Activated CD8-positive, alpha-beta T cell treated with anti-CD3 and anti-CD28 coated beads, Interleukin-2, amount 10 ng/mL, durations not matched to agents 7 days and 5 days (primary cell): Measurements from ENCODE around the gene CNIH2. TPM values are rescaled to one million over a fixed set of nuclear protein-coding genes. Genes with fewer than 3 reads are reported as not detected.
A peak's percentile ranks its signal among the peaks of the same experiment; 100 is the strongest.
"Not testable (repeated sequence)": the region's sequence is repeated elsewhere in the genome, so short reads cannot be mapped to it uniquely, and the experiment has no call there.

Experiments used
- ATAC-seq: fragments of 150-1000 bp; cut with Tn5 transposase; one replicate; pipeline ENCODE4 v1.10.0; 2021; ENCODE audit warnings: moderate library complexity
- CTCF ChIA-PET: fragments of 350-600 bp; sonication (Branson Sonifier 250); formaldehyde crosslinking; loops from one replicate; lab custom pipeline; 2021; ENCODE audit warnings: antibody characterized with exemption; lab: Charles Lee
- POLR2A ChIA-PET: fragments of 350-600 bp; sonication (Branson Sonifier 250); formaldehyde crosslinking; loops from one replicate; lab custom pipeline; 2021; ENCODE audit warnings: antibody characterized with exemption; lab: Charles Lee
- DNase-seq: peaks from one replicate; pipeline ENCODE4 v3.0.0-alpha.2; 2020
- H3K27ac Mint-ChIP-seq: one replicate; pipeline ENCODE4 v1.8.0; 2021; ENCODE audit warnings: mild to moderate bottlenecking, mixed read lengths
- H3K27me3 Mint-ChIP-seq: one replicate; pipeline ENCODE4 v1.8.0; 2021; ENCODE audit warnings: low read depth, mixed read lengths
- H3K36me3 Mint-ChIP-seq: one replicate; pipeline ENCODE4 v1.8.0; 2021; ENCODE audit warnings: low read depth, mixed read lengths
- H3K4me1 Mint-ChIP-seq: one replicate; pipeline ENCODE4 v1.8.0; 2021; ENCODE audit warnings: low read depth, mixed read lengths
- H3K4me3 Mint-ChIP-seq: one replicate; pipeline ENCODE4 v1.8.0; 2021; ENCODE audit warnings: mild to moderate bottlenecking, mixed read lengths
- H3K9me3 Mint-ChIP-seq: one replicate; pipeline ENCODE4 v1.8.0; 2022; ENCODE audit warnings: mixed read lengths; ENCODE audit not compliant: insufficient read depth
- total RNA-seq, 2 experiments: library from RNA; stranded (reverse); gene quantifications; one replicate each; pipeline ENCODE4 v1.2.3, GENCODE V29; 2021

The CNIH2 gene
- total RNA-seq, 2 experiments from 2014 or later, result 2.7 to 3.6 TPM

GRCh38 chr11:66239998-66240780 is 37.8 kb upstream of the CNIH2 start:
- no peaks in the 10 kb centered on the region for H3K9me3 Mint-ChIP-seq
- ChIA-PET CTCF (interaction anchor here (0.7 to 1.2 kb wide), 2 partner anchors 18 to 105 kb away, joined by 3 to 5 read pairs; no protein-coding TSS in a partner anchor), POLR2A (no interaction called here)
- peak overlapping the region; percentile 39 for H3K27ac Mint-ChIP-seq
- peaks cover 40% of the 10 kb centered on the region for H3K36me3 Mint-ChIP-seq
- ATAC-seq, result no peak
- DNase-seq, result no peak
- H3K4me1 Mint-ChIP-seq, result peaks cover 18% of the 10 kb centered on the region
- no peaks in the 10 kb centered on the region for H3K27me3 Mint-ChIP-seq
- H3K4me3 Mint-ChIP-seq, result no peak overlapping the region

- POLR2A ChIA-PET, result interaction anchor here (0.8 kb wide), 1 partner anchor 13 kb away, joined by 3 read pairs; no protein-coding TSS in a partner anchor
Measured at GRCh38 chr11:66240781-66241136, 37.2 kb upstream of the CNIH2 start.

GRCh38 chr11:66242095-66242765 is 35.7 kb upstream of the CNIH2 start:
- no peak for ATAC-seq
- CTCF ChIA-PET, result interaction anchor here (0.8 kb wide), 1 partner anchor 21 kb away, joined by 3 read pairs; no protein-coding TSS in a partner anchor
- peak overlapping the region; percentile 64 for H3K27ac Mint-ChIP-seq
- DNase-seq, result no peak
- H3K27me3 Mint-ChIP-seq, result no peaks in the 10 kb centered on the region
- H3K4me3 Mint-ChIP-seq, result no peak overlapping the region
- H3K36me3 Mint-ChIP-seq, result peaks cover 39% of the 10 kb centered on the region
- peaks cover 18% of the 10 kb centered on the region for H3K4me1 Mint-ChIP-seq
- POLR2A ChIA-PET, result no interaction called here
- H3K9me3 Mint-ChIP-seq, result no peaks in the 10 kb centered on the region

More at GRCh38 chr11:66240781-66241136, 37.2 kb upstream of the CNIH2 start:
- peaks cover 35% of the 10 kb centered on the region for H3K36me3 Mint-ChIP-seq
- H3K27me3 Mint-ChIP-seq, result no peaks in the 10 kb centered on the region
- ATAC-seq, result no peak
- no peak overlapping the region for H3K4me3 Mint-ChIP-seq
- H3K27ac Mint-ChIP-seq, result peak overlapping the region; percentile 68
- H3K9me3 Mint-ChIP-seq, result no peaks in the 10 kb centered on the region
- CTCF ChIA-PET, result interaction anchor here (0.7 to 1.2 kb wide), 3 partner anchors 18 to 105 kb away, joined by 3 to 5 read pairs (median 3); no protein-coding TSS in a partner anchor
- DNase-seq, result no peak
- peaks cover 18% of the 10 kb centered on the region for H3K4me1 Mint-ChIP-seq

- Mint-ChIP-seq H3K36me3 (peaks cover 41% of the 10 kb centered on the region), H3K27me3 (no peaks in the 10 kb centered on the region), H3K27ac (peak overlapping the region; percentile 80), H3K9me3 (no peaks in the 10 kb centered on the region), H3K4me3 (no peak overlapping the region), H3K4me1 (peaks cover 18% of the 10 kb centered on the region)
- ATAC-seq (peak; percentile 35), DNase-seq (peak; percentile 33)
- POLR2A ChIA-PET, result no interaction called here
- CTCF ChIA-PET, result no interaction called here
Measured at GRCh38 chr11:66243782-66244535, 34.0 kb upstream of the CNIH2 start.

- Mint-ChIP-seq H3K27me3 (no peaks in the 10 kb centered on the region), H3K4me1 (peaks cover 17% of the 10 kb centered on the region), H3K27ac (peak overlapping the region; percentile 7), H3K9me3 (no peaks in the 10 kb centered on the region), H3K4me3 (no peak overlapping the region), H3K36me3 (peaks cover 23% of the 10 kb centered on the region)
- no peak for ATAC-seq
- DNase-seq, result no peak
- ChIA-PET CTCF (interaction anchor here (1.0 kb wide), 1 partner anchor 25 kb away, joined by 4 read pairs; no protein-coding TSS in a partner anchor), POLR2A (no interaction called here)
Measured at GRCh38 chr11:66247295-66247694, 30.7 kb upstream of the CNIH2 start.

- Mint-ChIP-seq H3K4me1 (peaks cover 17% of the 10 kb centered on the region), H3K27me3 (no peaks in the 10 kb centered on the region), H3K36me3 (peaks cover 19% of the 10 kb centered on the region), H3K27ac (peak overlapping the region; percentile 7), H3K4me3 (no peak overlapping the region), H3K9me3 (no peaks in the 10 kb centered on the region)
- ATAC-seq, result no peak
- CTCF ChIA-PET, result interaction anchor here (1.0 kb wide), 1 partner anchor 26 kb away, joined by 4 read pairs; no protein-coding TSS in a partner anchor
- no peak for DNase-seq
- POLR2A ChIA-PET, result no interaction called here
Measured at GRCh38 chr11:66247801-66248200, 30.2 kb upstream of the CNIH2 start.

GRCh38 chr11:66248903-66249302 is 29.1 kb upstream of the CNIH2 start:
- ChIA-PET POLR2A (no interaction called here), CTCF (no interaction called here)
- no peak for DNase-seq
- Mint-ChIP-seq H3K27ac (peak overlapping the region; percentile 5), H3K27me3 (no peaks in the 10 kb centered on the region), H3K36me3 (peaks cover 21% of the 10 kb centered on the region), H3K9me3 (no peaks in the 10 kb centered on the region), H3K4me1 (peaks cover 14% of the 10 kb centered on the region), H3K4me3 (no peak overlapping the region)
- ATAC-seq, result no peak

GRCh38 chr11:66251809-66252208 is 26.2 kb upstream of the CNIH2 start:
- Mint-ChIP-seq H3K9me3 (no peaks in the 10 kb centered on the region), H3K27ac (no peak overlapping the region), H3K36me3 (peaks cover 12% of the 10 kb centered on the region), H3K27me3 (no peaks in the 10 kb centered on the region), H3K4me3 (no peak overlapping the region), H3K4me1 (peaks cover 24% of the 10 kb centered on the region)
- ATAC-seq, result no peak
- ChIA-PET CTCF (interaction anchor here (1.4 kb wide), 1 partner anchor 61 kb away, joined by 3 read pairs; no protein-coding TSS in a partner anchor), POLR2A (no interaction called here)
- DNase-seq, result no peak

GRCh38 chr11:66253081-66253480 is 24.9 kb upstream of the CNIH2 start:
- not testable (repeated sequence) for ATAC-seq, H3K9me3 Mint-ChIP-seq, H3K27me3 Mint-ChIP-seq, H3K4me3 Mint-ChIP-seq, DNase-seq, H3K36me3 Mint-ChIP-seq, H3K27ac Mint-ChIP-seq
- POLR2A ChIA-PET, result interaction anchor here (1.2 kb wide), 1 partner anchor 31 kb away, joined by 3 read pairs; no protein-coding TSS in a partner anchor
- CTCF ChIA-PET, result interaction anchor here (0.9 to 1.4 kb wide), 2 partner anchors 28 to 31 kb away, joined by 3 to 4 read pairs; no protein-coding TSS in a partner anchor
- peaks cover 28% of the 10 kb centered on the region for H3K4me1 Mint-ChIP-seq

GRCh38 chr11:66258473-66258893 is 19.5 kb upstream of the CNIH2 start:
- CTCF ChIA-PET, result interaction anchor here (0.8 to 2.0 kb wide), 7 partner anchors 14 to 191 kb away, joined by 3 to 9 read pairs (median 4); partner anchors contain the start of gene YIF1A
- peaks cover 35% of the 10 kb centered on the region for H3K4me1 Mint-ChIP-seq
- ATAC-seq, result peak; percentile 1

GRCh38 chr11:66259225-66259624 is 18.8 kb upstream of the CNIH2 start:
- POLR2A ChIA-PET, result interaction anchor here (1.0 kb wide), 1 partner anchor 23 kb away, joined by 3 read pairs; no protein-coding TSS in a partner anchor
- peak overlapping the region; percentile 60 for H3K27ac Mint-ChIP-seq
- H3K4me3 Mint-ChIP-seq, result peak overlapping the region; percentile 83
- peaks cover 38% of the 10 kb centered on the region for H3K36me3 Mint-ChIP-seq
- no peak for DNase-seq
- H3K9me3 Mint-ChIP-seq, result no peaks in the 10 kb centered on the region
- ATAC-seq, result no peak
- CTCF ChIA-PET, result interaction anchor here (0.8 to 2.2 kb wide), 5 partner anchors 18 to 192 kb away, joined by 3 to 9 read pairs (median 6); partner anchors contain the start of gene YIF1A
- peaks cover 35% of the 10 kb centered on the region for H3K4me1 Mint-ChIP-seq
- H3K27me3 Mint-ChIP-seq, result no peaks in the 10 kb centered on the region

More at GRCh38 chr11:66258473-66258893, 19.5 kb upstream of the CNIH2 start:
- Mint-ChIP-seq H3K27ac (peak overlapping the region; percentile 82), H3K36me3 (peaks cover 35% of the 10 kb centered on the region), H3K27me3 (no peaks in the 10 kb centered on the region), H3K4me3 (peak overlapping the region; percentile 83), H3K9me3 (no peaks in the 10 kb centered on the region)
- DNase-seq, result no peak
- POLR2A ChIA-PET, result interaction anchor here (1.0 kb wide), 1 partner anchor 24 kb away, joined by 3 read pairs; no protein-coding TSS in a partner anchor
